Measurements from ENCODE around the gene PMVK.

DNA sequence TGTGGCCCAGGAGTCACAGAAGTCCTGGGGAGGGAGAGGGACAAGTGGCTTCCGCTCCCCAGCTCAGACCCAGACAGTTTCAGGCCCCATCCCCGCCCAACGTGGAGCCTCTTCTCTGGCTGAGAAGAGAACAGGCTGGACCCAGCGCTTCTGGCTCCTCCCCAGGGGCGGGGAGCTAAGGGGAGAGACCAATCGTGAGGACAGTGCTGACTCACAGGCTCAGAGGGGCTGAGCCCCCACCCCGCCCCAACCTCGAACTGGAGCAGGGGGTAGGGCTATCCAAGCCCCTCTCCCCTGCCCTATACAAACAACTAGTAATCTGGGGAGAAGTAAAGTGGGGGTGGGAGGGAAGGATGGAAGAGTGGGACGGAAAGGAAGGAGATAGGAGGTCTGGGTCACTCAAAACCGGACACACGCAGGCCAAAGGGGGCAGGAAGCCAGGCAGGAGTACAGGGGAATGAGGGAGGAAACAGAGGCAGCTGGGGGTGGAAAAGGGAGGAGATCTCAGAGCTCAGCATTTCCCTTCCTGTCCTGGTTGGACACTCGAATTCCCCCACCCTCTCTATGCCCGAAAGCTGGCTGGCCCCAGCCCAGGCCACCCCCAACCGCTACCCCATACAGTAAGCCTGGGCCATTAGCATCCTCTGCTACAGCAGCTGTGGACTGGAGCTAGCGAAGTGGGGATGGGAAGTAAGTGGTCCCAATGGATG lies 34.3 kb upstream of the PMVK start, which contains the start of gene SHC1:
- TF ChIP-seq, protein P1, sequence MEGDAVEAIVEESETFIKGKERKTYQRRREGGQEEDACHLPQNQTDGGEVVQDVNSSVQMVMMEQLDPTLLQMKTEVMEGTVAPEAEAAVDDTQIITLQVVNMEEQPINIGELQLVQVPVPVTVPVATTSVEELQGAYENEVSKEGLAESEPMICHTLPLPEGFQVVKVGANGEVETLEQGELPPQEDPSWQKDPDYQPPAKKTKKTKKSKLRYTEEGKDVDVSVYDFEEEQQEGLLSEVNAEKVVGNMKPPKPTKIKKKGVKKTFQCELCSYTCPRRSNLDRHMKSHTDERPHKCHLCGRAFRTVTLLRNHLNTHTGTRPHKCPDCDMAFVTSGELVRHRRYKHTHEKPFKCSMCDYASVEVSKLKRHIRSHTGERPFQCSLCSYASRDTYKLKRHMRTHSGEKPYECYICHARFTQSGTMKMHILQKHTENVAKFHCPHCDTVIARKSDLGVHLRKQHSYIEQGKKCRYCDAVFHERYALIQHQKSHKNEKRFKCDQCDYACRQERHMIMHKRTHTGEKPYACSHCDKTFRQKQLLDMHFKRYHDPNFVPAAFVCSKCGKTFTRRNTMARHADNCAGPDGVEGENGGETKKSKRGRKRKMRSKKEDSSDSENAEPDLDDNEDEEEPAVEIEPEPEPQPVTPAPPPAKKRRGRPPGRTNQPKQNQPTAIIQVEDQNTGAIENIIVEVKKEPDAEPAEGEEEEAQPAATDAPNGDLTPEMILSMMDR (IDR thresholded peaks at IDR 0.05; ENCODE audit: poor library complexity), result no peak
- no peak for TF ChIP-seq EZH2phosphoT487 (IDR thresholded peaks at IDR 0.05; ENCODE audit: low read depth, severe bottlenecking, unreplicated experiment)
